Measurements from ENCODE around the gene SLC29A3. TPM values are rescaled to one million over a fixed set of nuclear protein-coding genes. Genes with fewer than 3 reads are reported as not detected.

SLC29A3 gene
- total RNA-seq, 4 donors from 2014 or later = 1.9 to 4.4 (median 2.8) TPM; not detected in 1

GRCh38 chr10:71390461-71390835 is 71.4 kb downstream of the SLC29A3 start:
- Histone ChIP-seq H3K4me1 (no peaks in the 10 kb centered on the region), H3K4me3 (no peak overlapping the region), H3K27ac (no peak overlapping the region), H3K9me3 (no peaks in the 10 kb centered on the region), H3K36me3 (no peaks in the 10 kb centered on the region), H3K27me3 (no peaks in the 10 kb centered on the region)
- DNase-seq = peak in 1 of 3 donors; percentile 19
- no peak for TF ChIP-seq POLR2A (IDR thresholded peaks at IDR 0.05)
- TF ChIP-seq CTCF (IDR thresholded peaks at IDR 0.05) = no peak

GRCh38 chr10:71390921-71391690 is 72.0 kb downstream of the SLC29A3 start:
- peak in 1 of 3 donors; percentile 30 for DNase-seq
- no peak for TF ChIP-seq CTCF (IDR thresholded peaks at IDR 0.05)
- TF ChIP-seq POLR2A (IDR thresholded peaks at IDR 0.05) = no peak
- Histone ChIP-seq H3K27me3 (no peaks in the 10 kb centered on the region), H3K36me3 (no peaks in the 10 kb centered on the region), H3K27ac (no peak overlapping the region), H3K9me3 (no peaks in the 10 kb centered on the region), H3K4me1 (peaks cover 0 to under 1% (median 0%) of the 10 kb centered on the region in 4 donors), H3K4me3 (no peak overlapping the region)

- TF ChIP-seq POLR2A (IDR thresholded peaks at IDR 0.05) = no peak
- no peak for TF ChIP-seq CTCF (IDR thresholded peaks at IDR 0.05)
- DNase-seq = no peak
- H3K36me3 ChIP-seq = no peaks in the 10 kb centered on the region
- H3K27ac ChIP-seq = no peak overlapping the region
- peaks cover 0 to 7% (median under 1%) of the 10 kb centered on the region in 4 donors for H3K4me1 ChIP-seq
- H3K4me3 ChIP-seq = no peak overlapping the region
- no peaks in the 10 kb centered on the region for H3K27me3 ChIP-seq
- no peaks in the 10 kb centered on the region for H3K9me3 ChIP-seq
These were observed 72.6 kb downstream of the SLC29A3 start for GRCh38 chr10:71391701-71392100.

GRCh38 chr10:71392292-71392691 is 73.2 kb downstream of the SLC29A3 start:
- DNase-seq = no peak
- Histone ChIP-seq H3K9me3 (no peaks in the 10 kb centered on the region), H3K36me3 (no peaks in the 10 kb centered on the region), H3K27ac (no peak overlapping the region), H3K4me1 (peaks cover 0 to 12% (median 4%) of the 10 kb centered on the region in 4 donors), H3K4me3 (no peak overlapping the region), H3K27me3 (no peaks in the 10 kb centered on the region)
- TF ChIP-seq CTCF (IDR thresholded peaks at IDR 0.05) (no peak), POLR2A (IDR thresholded peaks at IDR 0.05) (no peak)

- H3K36me3 ChIP-seq = no peaks in the 10 kb centered on the region
- H3K27me3 ChIP-seq = peaks cover 0 to 4% of the 10 kb centered on the region in 2 donors
- no peaks in the 10 kb centered on the region for H3K9me3 ChIP-seq
- H3K4me1 ChIP-seq = peaks cover 0 to 20% (median 10%) of the 10 kb centered on the region in 4 donors
- no peak overlapping the region for H3K4me3 ChIP-seq
- peak in 1 of 3 donors; percentile 40 for DNase-seq
- no peak overlapping the region for H3K27ac ChIP-seq
- TF ChIP-seq CTCF (IDR thresholded peaks at IDR 0.05) (no peak), POLR2A (IDR thresholded peaks at IDR 0.05) (no peak)
These were observed 74.0 kb downstream of the SLC29A3 start for GRCh38 chr10:71392791-71393781.
